Limb (tissue), 2 donors: Measurements from ENCODE around the gene JMJD4.

ENCODE experiments used
- DNase-seq, 2 donors: peaks; one replicate each; pipeline ENCODE4 v3.0.0-alpha.2; 2016; ENCODE audit errors: extremely low spot score in 2 of 2

JMJD4 gene

GRCh38 chr1:227734856-227735538 is at the start of gene JMJD4, which contains the start of gene SNAP47:
TSS of gene JMJD4 (minus strand) at chr1:227735302. CDS start at chr1:227735273, 29 bp downstream.
TSS of gene SNAP47 (plus strand) at chr1:227735435. CDS start at chr1:227747737, 12,302 bp downstream.
- peak; percentile 91 to 96 for DNase-seq

- no peak for DNase-seq
Measured at GRCh38 chr1:227782226-227782625, 47.1 kb upstream of the JMJD4 start.

- no peak for DNase-seq
Measured at GRCh38 chr1:227781314-227781930, 46.3 kb upstream of the JMJD4 start.

GRCh38 chr1:227780101-227781044 is 45.3 kb upstream of the JMJD4 start:
- no peak for DNase-seq

GRCh38 chr1:227779685-227780084 is 44.6 kb upstream of the JMJD4 start:
- DNase-seq = no peak

- no peak for DNase-seq
Measured at GRCh38 chr1:227779021-227779441, 43.9 kb upstream of the JMJD4 start.

- no peak for DNase-seq
Measured at GRCh38 chr1:227778401-227778947, 43.4 kb upstream of the JMJD4 start.

- DNase-seq = no peak
Measured at GRCh38 chr1:227777646-227778045, 42.5 kb upstream of the JMJD4 start.

GRCh38 chr1:227777156-227777555 is 42.1 kb upstream of the JMJD4 start:
- DNase-seq = no peak

- no peak for DNase-seq
Measured at GRCh38 chr1:227776331-227776771, 41.2 kb upstream of the JMJD4 start.

GRCh38 chr1:227775841-227776240 is 40.7 kb upstream of the JMJD4 start:
- DNase-seq = no peak

- DNase-seq = peak; percentile 51 to 61
Measured at GRCh38 chr1:227774821-227775661, 39.9 kb upstream of the JMJD4 start.

GRCh38 chr1:227774051-227774731 is 39.1 kb upstream of the JMJD4 start:
- DNase-seq = no peak

GRCh38 chr1:227773558-227773957 is 38.5 kb upstream of the JMJD4 start:
- DNase-seq = no peak

- no peak for DNase-seq
Measured at GRCh38 chr1:227771771-227772170, 36.7 kb upstream of the JMJD4 start.

GRCh38 chr1:227771326-227771725 is 36.2 kb upstream of the JMJD4 start:
- DNase-seq = no peak

GRCh38 chr1:227770812-227771211 is 35.7 kb upstream of the JMJD4 start:
- DNase-seq = no peak

GRCh38 chr1:227769936-227770494 is 34.9 kb upstream of the JMJD4 start:
- DNase-seq = no peak

GRCh38 chr1:227769047-227769935 is 34.2 kb upstream of the JMJD4 start:
- no peak for DNase-seq
